ENCODE data around the gene GSTA4.
"Not testable (repeated sequence)": the region's sequence is repeated elsewhere in the genome, so short reads cannot be mapped to it uniquely, and the experiment has no call there.

The GSTA4 gene

DNA sequence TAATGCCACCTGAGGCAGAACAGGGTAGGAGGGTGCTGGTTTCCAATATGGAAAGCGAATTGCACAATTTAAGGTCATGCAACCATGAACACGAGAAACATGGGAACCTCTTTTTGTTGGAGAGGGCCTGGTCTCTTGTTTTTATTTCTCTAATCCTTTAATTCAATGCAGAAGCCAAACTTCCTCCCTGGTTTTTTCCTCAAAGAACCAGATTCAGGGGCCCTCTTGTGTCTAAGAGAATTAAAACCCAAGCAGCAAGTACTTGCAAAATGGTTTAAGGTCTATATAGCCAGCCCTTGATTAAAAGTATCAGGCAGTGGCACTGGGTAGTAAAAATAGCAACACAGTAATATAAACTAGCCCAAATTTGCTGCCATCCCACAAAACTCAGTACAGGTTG lies 19.5 kb downstream of the GSTA4 start:
- Mint-ChIP-seq H3K27ac (peak overlapping the region; percentile 35), H3K27me3 (peaks cover 5% of the 10 kb centered on the region), H3K9me3 (no peaks in the 10 kb centered on the region), H3K4me3 (no peak overlapping the region), H3K36me3 (ENCODE audit: low read depth) (peaks cover 4% of the 10 kb centered on the region), H3K4me1 (peaks cover 52% of the 10 kb centered on the region)
- DNase-seq (no peak), ATAC-seq (no peak)

DNA sequence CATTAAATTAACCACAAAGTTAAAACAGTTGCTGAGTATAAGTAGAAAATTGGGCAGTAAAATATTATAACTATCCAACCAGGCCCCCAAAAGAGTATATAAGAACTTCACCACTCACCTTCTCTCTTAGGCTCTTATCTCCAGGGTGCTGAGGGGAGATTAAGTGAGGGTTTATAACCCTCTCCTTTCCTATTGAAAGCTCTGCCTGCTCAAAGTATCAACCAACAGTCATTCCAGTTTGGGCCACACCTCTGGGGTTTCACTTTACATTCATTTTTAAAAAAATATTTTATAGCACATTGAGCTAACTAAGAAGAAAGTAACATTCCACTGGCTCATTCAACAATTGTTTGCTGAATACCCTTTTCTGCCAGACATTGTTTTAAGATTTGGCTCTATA lies 22.1 kb downstream of the GSTA4 start:
- no peaks in the 10 kb centered on the region for H3K9me3 Mint-ChIP-seq
- no peaks in the 10 kb centered on the region for H3K36me3 Mint-ChIP-seq (ENCODE audit: low read depth)
- no peak overlapping the region for H3K27ac Mint-ChIP-seq
- DNase-seq (no peak), ATAC-seq (no peak)
- no peaks in the 10 kb centered on the region for H3K27me3 Mint-ChIP-seq
- peaks cover 36% of the 10 kb centered on the region for H3K4me1 Mint-ChIP-seq
- H3K4me3 Mint-ChIP-seq = no peak overlapping the region

DNA sequence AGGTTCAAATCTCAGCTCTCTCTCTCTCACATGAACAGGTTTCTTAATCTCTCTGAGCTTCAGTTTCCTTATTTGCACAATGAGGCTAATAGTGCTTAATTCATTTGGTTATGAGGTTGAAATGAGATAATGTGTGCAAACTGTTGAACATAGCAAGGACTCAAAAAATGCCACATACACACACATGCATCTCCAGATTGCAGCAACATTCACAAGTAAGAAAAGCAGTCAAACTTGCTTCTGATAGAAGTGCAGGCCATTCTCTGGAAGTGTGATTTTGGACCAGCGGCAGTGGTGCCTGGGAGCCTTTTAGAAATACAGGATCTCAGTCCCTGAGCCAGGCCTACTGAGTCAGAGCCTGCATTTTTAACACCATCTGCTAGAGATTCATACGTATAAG lies 25.7 kb downstream of the GSTA4 start:
- Mint-ChIP-seq H3K4me3 (no peak overlapping the region), H3K36me3 (ENCODE audit: low read depth) (no peaks in the 10 kb centered on the region), H3K4me1 (peaks cover 2% of the 10 kb centered on the region), H3K27me3 (no peaks in the 10 kb centered on the region), H3K27ac (no peak overlapping the region), H3K9me3 (no peaks in the 10 kb centered on the region)
- no peak for DNase-seq
- ATAC-seq = no peak

DNA sequence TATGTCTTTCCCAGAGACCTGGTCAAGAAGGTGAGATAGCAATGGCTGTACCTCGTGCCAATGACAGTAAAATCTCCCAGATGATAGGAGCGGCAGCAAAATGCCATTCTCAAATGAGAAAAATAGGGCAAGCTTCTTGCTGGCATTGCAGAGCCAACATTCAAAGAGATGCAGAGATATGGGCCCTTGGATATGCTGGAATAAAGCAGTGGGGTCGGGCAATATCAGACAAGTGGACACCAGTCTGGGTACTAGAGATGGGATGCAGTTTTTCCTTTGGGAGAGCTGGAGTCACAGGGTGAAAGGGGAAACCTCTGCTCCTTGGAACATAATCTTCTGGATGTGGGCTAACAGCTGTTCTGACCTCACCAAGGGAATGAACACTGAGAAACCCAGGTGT lies 29.0 kb downstream of the GSTA4 start:
- Mint-ChIP-seq H3K27ac (no peak overlapping the region), H3K4me3 (no peak overlapping the region), H3K9me3 (no peaks in the 10 kb centered on the region), H3K36me3 (ENCODE audit: low read depth) (no peaks in the 10 kb centered on the region), H3K4me1 (no peaks in the 10 kb centered on the region), H3K27me3 (no peaks in the 10 kb centered on the region)
- no peak for DNase-seq
- ATAC-seq = no peak

DNA sequence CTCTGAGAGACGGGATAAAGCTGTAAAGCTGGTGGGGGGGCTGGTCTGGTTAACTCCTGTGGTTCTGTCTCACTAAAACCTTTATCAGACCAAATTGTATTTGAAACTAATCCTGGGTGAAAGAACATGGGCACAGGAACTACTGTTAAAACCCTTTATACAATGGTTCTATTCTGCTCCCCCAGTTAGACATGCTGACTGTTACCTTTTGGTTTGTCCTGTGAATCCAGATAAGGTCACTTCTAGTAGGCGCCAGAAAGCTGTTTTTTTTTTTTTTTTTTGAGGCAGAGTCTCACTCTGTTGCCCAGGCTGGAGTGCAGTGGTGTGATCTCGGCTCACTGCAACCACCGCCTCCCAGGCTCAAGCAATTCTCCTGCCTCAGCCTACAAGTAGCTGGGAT lies 29.7 kb downstream of the GSTA4 start:
- no peak for ATAC-seq
- no peak overlapping the region for H3K4me3 Mint-ChIP-seq

DNA sequence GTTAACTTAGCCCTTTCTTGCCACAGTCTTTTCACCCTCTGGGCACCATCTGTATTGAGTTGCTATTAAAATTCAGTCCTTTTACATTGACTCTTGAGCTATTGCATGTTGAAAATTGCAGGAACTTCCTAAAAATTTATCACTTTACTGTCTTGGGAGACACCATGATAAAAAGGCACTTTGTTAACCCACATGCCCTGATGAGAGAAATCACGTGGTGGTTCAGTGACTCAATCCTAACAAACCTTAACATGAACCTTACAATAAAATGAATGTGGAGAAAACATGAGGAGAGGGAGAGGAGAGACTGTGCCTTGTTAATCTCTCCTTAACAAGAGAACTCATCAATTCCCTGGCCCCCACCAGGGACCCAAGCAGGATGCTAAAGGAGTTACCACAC lies 30.8 kb downstream of the GSTA4 start:
- no peak for ATAC-seq
- Mint-ChIP-seq H3K27ac (no peak overlapping the region), H3K36me3 (ENCODE audit: low read depth) (no peaks in the 10 kb centered on the region), H3K9me3 (no peaks in the 10 kb centered on the region), H3K4me1 (no peaks in the 10 kb centered on the region), H3K27me3 (no peaks in the 10 kb centered on the region), H3K4me3 (no peak overlapping the region)
- no peak for DNase-seq

More for the DNA sequence above, 29.7 kb downstream of the GSTA4 start:
- Mint-ChIP-seq H3K36me3 (ENCODE audit: low read depth) (no peaks in the 10 kb centered on the region), H3K4me1 (no peaks in the 10 kb centered on the region), H3K9me3 (no peaks in the 10 kb centered on the region), H3K27me3 (no peaks in the 10 kb centered on the region), H3K27ac (no peak overlapping the region)
- DNase-seq = no peak

DNA sequence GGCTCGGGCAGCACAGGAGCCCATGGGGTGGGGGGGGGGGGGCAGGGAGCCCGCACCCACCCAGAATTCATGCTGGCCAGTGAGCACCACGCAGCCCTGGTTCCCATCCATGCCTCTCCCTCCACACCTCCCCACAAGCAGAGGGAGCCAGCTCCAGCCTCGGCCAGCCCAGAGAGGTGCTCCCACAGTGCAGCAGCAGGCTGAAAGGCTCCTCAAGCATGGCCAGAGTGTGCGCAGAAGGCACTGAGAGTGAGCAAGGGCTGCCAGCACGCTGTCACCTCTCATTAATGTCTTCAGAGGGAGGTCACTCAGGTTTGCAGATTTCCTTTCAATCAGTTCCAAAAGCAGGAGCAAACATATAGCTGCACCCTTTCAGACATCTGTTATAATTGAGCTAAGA lies 32.4 kb downstream of the GSTA4 start:
- Mint-ChIP-seq H3K36me3 (ENCODE audit: low read depth) (no peaks in the 10 kb centered on the region), H3K4me1 (no peaks in the 10 kb centered on the region), H3K9me3 (no peaks in the 10 kb centered on the region), H3K27ac (no peak overlapping the region), H3K27me3 (no peaks in the 10 kb centered on the region), H3K4me3 (no peak overlapping the region)
- DNase-seq = no peak
- ATAC-seq = no peak

DNA sequence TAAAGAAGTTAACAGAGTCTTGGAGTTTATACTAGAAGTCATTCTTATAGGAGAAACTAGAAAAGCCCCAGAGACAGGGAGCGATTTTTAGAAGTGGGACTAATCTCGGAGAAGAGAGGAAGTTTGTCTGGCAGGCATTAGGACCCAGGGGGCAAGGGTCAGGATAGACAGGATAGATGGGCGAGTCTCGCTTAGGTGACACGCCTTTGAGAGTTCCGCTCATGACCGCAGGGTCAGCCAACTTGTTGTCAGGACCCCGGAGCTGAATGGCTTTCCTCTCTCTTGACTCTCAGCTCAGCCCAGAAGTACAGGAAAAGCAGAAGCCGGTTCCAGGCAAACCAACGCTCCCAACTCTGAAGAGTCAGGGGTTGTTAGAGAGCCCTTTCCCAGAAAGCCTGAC lies 34.1 kb downstream of the GSTA4 start:
- not testable (repeated sequence) for ATAC-seq; H3K27me3 Mint-ChIP-seq; H3K36me3 Mint-ChIP-seq (ENCODE audit: low read depth); H3K9me3 Mint-ChIP-seq; H3K4me1 Mint-ChIP-seq; H3K27ac Mint-ChIP-seq; H3K4me3 Mint-ChIP-seq; DNase-seq

DNA sequence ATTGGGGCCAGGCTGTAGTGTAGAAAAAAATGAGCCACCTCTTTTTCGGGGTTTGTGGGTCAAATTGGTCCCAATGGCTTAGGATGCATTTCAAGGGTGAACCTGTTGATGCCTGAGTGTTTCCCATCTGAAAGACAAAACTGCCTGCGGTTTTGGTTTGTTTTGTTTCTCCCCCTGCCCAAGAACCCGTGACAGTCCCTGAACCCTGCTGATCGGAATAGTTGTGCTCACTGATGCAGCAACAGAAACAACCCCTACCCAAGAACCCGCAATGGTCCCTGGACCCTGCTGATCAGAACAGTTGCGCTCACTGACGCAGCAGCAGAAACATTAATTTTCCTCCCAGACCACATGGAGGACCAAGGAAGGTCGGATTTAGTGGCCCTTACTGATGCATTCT lies 34.9 kb downstream of the GSTA4 start:
- H3K9me3 Mint-ChIP-seq; H3K36me3 Mint-ChIP-seq (ENCODE audit: low read depth); DNase-seq; H3K4me3 Mint-ChIP-seq; ATAC-seq; H3K27me3 Mint-ChIP-seq; H3K4me1 Mint-ChIP-seq; H3K27ac Mint-ChIP-seq: not testable (repeated sequence)

DNA sequence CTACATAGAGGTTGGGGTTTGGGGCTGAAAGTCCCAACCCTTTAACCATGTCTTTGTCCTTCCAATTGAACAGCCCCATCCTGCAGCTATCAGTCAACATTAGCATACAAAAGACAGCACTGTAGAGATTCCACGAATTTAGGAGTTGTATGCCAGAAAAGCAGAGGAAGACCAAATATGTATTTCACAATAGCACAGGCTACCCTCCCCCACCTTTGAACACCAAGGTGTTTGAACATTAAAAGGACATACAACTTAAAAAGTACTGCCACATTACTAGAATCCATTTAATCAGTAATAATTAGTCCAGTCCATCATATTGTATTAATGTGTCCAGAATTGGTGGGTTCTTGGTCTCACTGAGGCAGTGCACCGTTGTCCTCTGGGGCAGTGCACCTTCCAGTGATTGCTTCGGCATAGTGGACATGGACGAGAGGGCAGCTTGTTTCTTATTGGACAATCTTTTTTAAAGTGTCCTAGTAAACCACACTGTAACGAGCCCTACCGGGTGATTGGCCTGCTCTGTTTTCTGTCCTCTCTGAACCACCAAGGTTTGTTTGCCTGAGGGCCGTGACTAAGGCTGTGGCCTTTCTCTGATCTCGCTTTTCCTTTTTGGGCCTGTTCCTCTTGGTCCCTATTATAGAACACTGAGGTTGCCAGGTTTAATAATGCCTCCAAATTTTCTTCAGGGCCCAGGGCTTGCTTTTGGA lies 36.4 kb downstream of the GSTA4 start:
- no peak for ATAC-seq

DNA sequence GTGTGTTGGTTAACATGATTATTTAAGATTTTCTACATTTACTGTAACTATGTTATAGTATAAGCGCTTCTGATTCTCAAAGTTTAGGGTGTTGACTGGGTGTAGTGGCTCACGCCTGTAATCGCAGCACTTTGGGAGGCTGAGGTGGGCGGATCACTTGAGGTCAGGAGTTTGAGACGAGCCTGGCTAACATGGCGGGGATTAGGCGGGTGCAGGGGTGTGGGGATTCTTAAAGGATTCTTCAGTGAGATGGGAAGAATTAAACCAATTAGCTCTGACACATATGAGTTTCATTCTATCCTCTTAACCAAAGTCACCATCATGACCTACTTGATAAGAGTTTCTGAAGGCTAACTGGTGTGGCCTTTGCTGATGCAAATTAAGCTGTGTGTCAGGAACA lies 39.2 kb downstream of the GSTA4 start:
- no peaks in the 10 kb centered on the region for H3K36me3 Mint-ChIP-seq (ENCODE audit: low read depth)
- H3K27ac Mint-ChIP-seq = no peak overlapping the region
- ATAC-seq (no peak), DNase-seq (no peak)
- H3K4me3 Mint-ChIP-seq = no peak overlapping the region
- H3K9me3 Mint-ChIP-seq = no peaks in the 10 kb centered on the region
- H3K27me3 Mint-ChIP-seq = peaks cover 6% of the 10 kb centered on the region
- H3K4me1 Mint-ChIP-seq = no peaks in the 10 kb centered on the region

More for the DNA sequence above, 36.4 kb downstream of the GSTA4 start:
- Mint-ChIP-seq H3K4me3 (no peak overlapping the region), H3K9me3 (no peaks in the 10 kb centered on the region), H3K4me1 (no peaks in the 10 kb centered on the region), H3K27ac (no peak overlapping the region), H3K27me3 (peaks cover 6% of the 10 kb centered on the region), H3K36me3 (ENCODE audit: low read depth) (no peaks in the 10 kb centered on the region)
- no peak for DNase-seq

DNA sequence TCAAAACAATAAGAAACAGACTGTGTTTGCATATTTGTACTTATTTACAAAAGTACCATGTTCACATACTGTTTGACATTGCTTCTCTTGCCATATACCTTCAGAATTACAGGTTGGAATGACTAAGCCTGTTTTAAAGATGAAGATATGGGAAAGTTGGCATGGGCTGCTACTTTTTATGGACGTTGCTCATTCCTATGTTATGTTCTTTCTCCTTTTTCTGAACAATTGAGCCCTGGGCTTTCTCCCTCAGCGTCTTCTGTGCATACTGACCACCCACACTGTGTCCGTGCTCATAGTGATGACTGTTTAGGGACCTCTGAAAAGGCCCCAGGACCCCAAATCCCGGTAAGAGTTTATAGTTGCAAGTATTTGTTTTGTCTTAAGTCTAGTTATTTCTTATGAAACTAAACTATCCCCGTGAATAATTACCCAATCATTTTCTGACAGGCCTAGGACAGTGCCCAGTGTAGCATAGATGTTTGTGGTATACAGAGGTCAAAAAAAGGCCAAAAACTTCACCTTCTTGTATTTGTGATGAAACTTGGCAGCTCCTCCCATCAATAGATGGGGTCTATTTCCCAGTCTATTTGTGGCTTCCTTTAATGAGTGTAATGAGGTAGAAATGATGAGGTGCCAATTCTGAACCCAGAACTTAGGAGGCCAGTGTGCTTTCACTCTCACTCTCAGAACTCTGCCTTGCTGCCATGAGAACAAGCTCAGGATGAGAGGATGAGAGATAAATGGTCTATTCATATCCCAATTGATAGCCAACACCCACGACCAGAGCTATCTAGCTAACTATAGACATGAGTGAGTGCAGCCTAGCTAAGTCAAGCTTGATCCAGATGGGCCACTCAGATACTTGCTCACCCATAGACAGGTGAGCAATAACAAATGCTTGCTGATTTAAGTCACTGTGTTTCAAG lies 40.9 kb downstream of the GSTA4 start:
- peak; percentile 33 for ATAC-seq
- Mint-ChIP-seq H3K9me3 (no peaks in the 10 kb centered on the region), H3K36me3 (ENCODE audit: low read depth) (no peaks in the 10 kb centered on the region), H3K27ac (no peak overlapping the region), H3K27me3 (peaks cover 6% of the 10 kb centered on the region), H3K4me1 (no peaks in the 10 kb centered on the region), H3K4me3 (no peak overlapping the region)
- DNase-seq = no peak

DNA sequence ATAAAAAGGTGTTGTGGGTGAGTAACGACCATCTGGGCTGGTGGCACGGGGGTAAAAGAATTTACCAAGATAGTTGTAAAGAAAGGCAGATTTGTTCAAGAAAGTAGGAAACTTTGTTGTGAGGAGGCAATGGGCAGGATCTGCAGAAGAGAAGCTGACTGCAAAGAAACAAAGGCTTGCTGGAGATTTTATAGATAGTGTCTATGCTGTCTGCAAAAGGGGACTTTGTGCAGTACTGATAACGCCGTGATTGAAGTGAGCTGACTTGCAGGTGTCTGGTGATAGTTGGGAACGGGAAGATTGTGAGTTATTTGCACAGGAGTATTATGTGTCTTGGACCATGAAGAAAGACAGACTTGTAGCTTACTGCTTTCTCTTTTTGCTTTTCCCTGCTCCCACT lies 48.8 kb downstream of the GSTA4 start:
- no peak for ATAC-seq
- DNase-seq = no peak
- H3K4me3 Mint-ChIP-seq = no peak overlapping the region
- peaks cover 21% of the 10 kb centered on the region for H3K27me3 Mint-ChIP-seq
- H3K4me1 Mint-ChIP-seq = peaks cover 4% of the 10 kb centered on the region
- no peaks in the 10 kb centered on the region for H3K9me3 Mint-ChIP-seq
- no peaks in the 10 kb centered on the region for H3K36me3 Mint-ChIP-seq (ENCODE audit: low read depth)
- no peak overlapping the region for H3K27ac Mint-ChIP-seq

DNA sequence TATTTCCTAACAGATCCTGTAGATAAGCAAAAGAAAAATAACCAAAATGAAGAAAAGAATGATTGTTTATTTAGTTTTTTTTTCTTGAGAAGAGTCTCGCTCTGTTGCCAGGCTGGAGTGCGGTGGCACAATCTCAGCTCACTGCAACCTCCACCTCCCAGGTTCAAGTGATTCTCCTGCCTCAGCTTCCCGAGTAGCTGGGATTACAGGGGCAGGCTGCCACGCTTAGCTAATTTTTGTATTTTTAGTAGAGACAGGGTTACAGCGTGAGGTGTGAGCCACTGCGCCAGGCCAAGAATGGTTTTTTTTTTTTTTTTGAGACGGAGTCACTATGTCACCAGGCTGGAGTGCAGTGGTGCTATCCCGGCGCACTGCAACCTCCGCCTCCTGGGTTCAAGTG lies 52.3 kb downstream of the GSTA4 start:
- not testable (repeated sequence) for H3K27ac Mint-ChIP-seq; DNase-seq; H3K36me3 Mint-ChIP-seq (ENCODE audit: low read depth); ATAC-seq; H3K4me3 Mint-ChIP-seq; H3K4me1 Mint-ChIP-seq; H3K9me3 Mint-ChIP-seq
- H3K27me3 Mint-ChIP-seq = peaks cover 17% of the 10 kb centered on the region

DNA sequence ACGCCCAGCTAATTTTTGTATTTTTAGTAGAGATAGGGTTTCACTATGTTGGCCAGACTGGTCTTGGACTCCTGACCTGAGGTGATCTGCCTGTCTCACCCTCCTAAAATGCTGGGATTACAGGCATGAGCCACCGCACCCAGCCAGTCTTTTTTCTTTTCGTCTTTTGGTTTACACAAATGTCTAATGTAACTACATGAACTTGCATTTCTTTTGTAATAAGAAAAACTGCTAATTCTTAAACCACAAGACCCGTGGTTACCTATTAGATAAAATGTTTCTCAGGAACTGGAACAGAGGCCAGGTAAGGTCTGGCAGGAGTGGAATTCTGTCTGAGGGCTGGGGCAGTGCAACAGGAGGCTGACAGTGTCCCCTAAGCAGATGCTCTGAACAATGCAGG lies 52.9 kb downstream of the GSTA4 start:
- Mint-ChIP-seq H3K4me3 (no peak overlapping the region), H3K9me3 (no peaks in the 10 kb centered on the region), H3K36me3 (ENCODE audit: low read depth) (no peaks in the 10 kb centered on the region), H3K27ac (no peak overlapping the region), H3K27me3 (peaks cover 16% of the 10 kb centered on the region), H3K4me1 (peaks cover 4% of the 10 kb centered on the region)
- DNase-seq (no peak), ATAC-seq (no peak)

All from activated naive CD8-positive, alpha-beta T cell treated with anti-CD3 and anti-CD28 coated beads, Interleukin-2, amount 50 U/mL, for 24 hours (primary cell).